HG03175 (cell line): ENCODE results near the gene SUPT4H1.

ENCODE experiments used
- ATAC-seq: cut with Tn5 transposase; IDR thresholded peaks from one replicate; pipeline ENCODE4 v1.9.1; 2021; ENCODE audit warnings: mild to moderate bottlenecking, moderate library complexity; ENCODE audit not compliant: unreplicated experiment

The SUPT4H1 gene

GRCh38 chr17:58381124-58382035 lies 29.4 kb upstream of the SUPT4H1 start:
- no peak for ATAC-seq

GRCh38 chr17:58380207-58381123 lies 28.5 kb upstream of the SUPT4H1 start:
- ATAC-seq: no peak

GRCh38 chr17:58379511-58379824 lies 27.5 kb upstream of the SUPT4H1 start:
- ATAC-seq: no peak

GRCh38 chr17:58378733-58379510 lies 26.9 kb upstream of the SUPT4H1 start:
- ATAC-seq: no peak

- ATAC-seq: no peak
Observed at GRCh38 chr17:58377661-58378060, 25.7 kb upstream of the SUPT4H1 start.

GRCh38 chr17:58377093-58377601 lies 25.1 kb upstream of the SUPT4H1 start:
- ATAC-seq: no peak

GRCh38 chr17:58376472-58377000 lies 24.5 kb upstream of the SUPT4H1 start:
- no peak for ATAC-seq

- ATAC-seq: no peak
Observed at GRCh38 chr17:58375811-58376210, 23.8 kb upstream of the SUPT4H1 start.

- ATAC-seq: no peak
Observed at GRCh38 chr17:58375256-58375655, 23.3 kb upstream of the SUPT4H1 start.

GRCh38 chr17:58373923-58374322 lies 21.9 kb upstream of the SUPT4H1 start:
- no peak for ATAC-seq

GRCh38 chr17:58373003-58373402 lies 21.0 kb upstream of the SUPT4H1 start:
- no peak for ATAC-seq

- no peak for ATAC-seq
Observed at GRCh38 chr17:58371300-58371950, 19.4 kb upstream of the SUPT4H1 start.

- ATAC-seq: no peak
Observed at GRCh38 chr17:58370716-58371115, 18.7 kb upstream of the SUPT4H1 start.

- ATAC-seq: no peak
Observed at GRCh38 chr17:58370309-58370708, 18.3 kb upstream of the SUPT4H1 start.

- ATAC-seq: no peak
Observed at GRCh38 chr17:58369214-58370031, 17.4 kb upstream of the SUPT4H1 start.

- ATAC-seq: no peak
Observed at GRCh38 chr17:58368860-58369213, 16.8 kb upstream of the SUPT4H1 start.

- no peak for ATAC-seq
Observed at GRCh38 chr17:58367461-58367860, 15.5 kb upstream of the SUPT4H1 start.

- ATAC-seq: no peak
Observed at GRCh38 chr17:58365980-58366595, 14.1 kb upstream of the SUPT4H1 start.
